Stimulated activated CD4-positive, alpha-beta T cell treated with anti-CD3 and anti-CD28 coated beads, Interleukin-1b, Interleukin-23, amount 100 ng/mL, for 48 hours (primary cell): ENCODE results near the gene SLC6A6.

Source experiments
- DNase-seq: peaks from one replicate; pipeline ENCODE4 v3.0.0-alpha.2; 2020

SLC6A6 gene

GRCh38 chr3:14402304-14402811, at the start of gene SLC6A6:
Gene SLC6A6, plus strand, starts transcription at chr3:14402606. Its CDS starts 41,029 bp downstream, at chr3:14443635.
- peak; percentile 93 for DNase-seq

GRCh38 chr3:14353502-14353901, 48.9 kb upstream of the SLC6A6 start:
- no peak for DNase-seq

GRCh38 chr3:14357463-14357862, 44.9 kb upstream of the SLC6A6 start:
- no peak for DNase-seq

GRCh38 chr3:14358426-14359211, 43.8 kb upstream of the SLC6A6 start:
- no peak for DNase-seq

GRCh38 chr3:14359348-14359747, 43.1 kb upstream of the SLC6A6 start:
- no peak for DNase-seq

GRCh38 chr3:14360123-14360881, 42.1 kb upstream of the SLC6A6 start:
- no peak for DNase-seq

GRCh38 chr3:14361068-14361677, 41.2 kb upstream of the SLC6A6 start:
- no peak for DNase-seq

GRCh38 chr3:14362890-14363289, 39.5 kb upstream of the SLC6A6 start:
- DNase-seq = no peak

- DNase-seq = no peak
Measured at GRCh38 chr3:14363379-14363778, 39.0 kb upstream of the SLC6A6 start.

- DNase-seq = no peak
Measured at GRCh38 chr3:14363991-14364390, 38.4 kb upstream of the SLC6A6 start.

- DNase-seq = no peak
Measured at GRCh38 chr3:14364580-14365292, 37.7 kb upstream of the SLC6A6 start.

GRCh38 chr3:14366248-14366647, 36.2 kb upstream of the SLC6A6 start:
- DNase-seq = no peak

GRCh38 chr3:14366915-14367823, 35.2 kb upstream of the SLC6A6 start:
- no peak for DNase-seq

GRCh38 chr3:14368146-14368545, 34.3 kb upstream of the SLC6A6 start:
- no peak for DNase-seq

- DNase-seq = no peak
Measured at GRCh38 chr3:14368885-14369284, 33.5 kb upstream of the SLC6A6 start.

- DNase-seq = no peak
Measured at GRCh38 chr3:14369675-14370669, 32.4 kb upstream of the SLC6A6 start.

GRCh38 chr3:14370720-14371572, 31.5 kb upstream of the SLC6A6 start:
- DNase-seq = no peak

GRCh38 chr3:14371573-14372474, 30.6 kb upstream of the SLC6A6 start:
- no peak for DNase-seq
